ENCODE measurements around the gene CPPED1. TPM values are rescaled to one million over a fixed set of nuclear protein-coding genes. Genes with fewer than 3 reads are reported as not detected.
"Not testable (repeated sequence)": the region's sequence is repeated elsewhere in the genome, so short reads cannot be mapped to it uniquely, and the experiment has no call there.

CPPED1 gene
- total and polyA plus RNA-seq, 10 donors, result 10.0 to 66.3 (median 45.4) TPM

DNA sequence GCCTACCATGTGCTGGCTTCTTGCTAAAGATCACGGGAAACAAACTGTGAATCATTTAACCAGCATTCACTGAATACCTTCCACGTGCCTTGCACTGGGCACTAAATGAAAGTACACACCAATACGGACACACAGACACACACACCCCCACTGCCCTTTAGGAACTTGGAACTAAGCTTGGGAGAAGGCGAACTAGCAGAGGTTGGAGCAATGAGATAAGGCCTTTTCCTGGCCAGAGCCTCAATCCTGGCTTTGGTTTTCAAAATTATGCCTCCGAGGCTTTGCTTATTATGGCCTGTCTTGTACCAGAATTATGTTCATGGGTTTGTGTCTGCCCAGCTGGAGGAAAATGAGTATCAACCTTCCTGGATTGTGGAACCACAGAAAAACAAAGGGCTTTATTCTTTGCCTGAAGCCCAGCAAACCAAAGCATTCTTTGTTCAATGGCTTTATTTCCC, 32.3 kb downstream of the CPPED1 start:
- WGBS, 5 donors, result 73 to 93% (median 78%) methylated on average over 5 of the region's 5 CpGs
- intact Hi-C loops (cut with DNase I; ENCODE audit: low total_unique reads), result no loop called here
- Histone ChIP-seq H3K27ac (peak overlapping the region in 4 of 8 donors; percentile 27 to 49 (median 36)), H3K4me1 (peaks cover 0 to 22% (median 0%) of the 10 kb centered on the region in 6 donors), H3K4me3 (no peak overlapping the region), H3K36me3 (peaks cover 0 to 68% (median 7%) of the 10 kb centered on the region in 6 donors), H3K9me3 (no peaks in the 10 kb centered on the region), H3K27me3 (replicated peaks in 1 of 7) (no peaks in the 10 kb centered on the region)
- TF ChIP-seq POLR2AphosphoS5 (IDR thresholded peaks at IDR 0.05), result no peak
- no peak for TF ChIP-seq POLR2A (IDR thresholded peaks at IDR 0.05)
- TF ChIP-seq, protein P1, sequence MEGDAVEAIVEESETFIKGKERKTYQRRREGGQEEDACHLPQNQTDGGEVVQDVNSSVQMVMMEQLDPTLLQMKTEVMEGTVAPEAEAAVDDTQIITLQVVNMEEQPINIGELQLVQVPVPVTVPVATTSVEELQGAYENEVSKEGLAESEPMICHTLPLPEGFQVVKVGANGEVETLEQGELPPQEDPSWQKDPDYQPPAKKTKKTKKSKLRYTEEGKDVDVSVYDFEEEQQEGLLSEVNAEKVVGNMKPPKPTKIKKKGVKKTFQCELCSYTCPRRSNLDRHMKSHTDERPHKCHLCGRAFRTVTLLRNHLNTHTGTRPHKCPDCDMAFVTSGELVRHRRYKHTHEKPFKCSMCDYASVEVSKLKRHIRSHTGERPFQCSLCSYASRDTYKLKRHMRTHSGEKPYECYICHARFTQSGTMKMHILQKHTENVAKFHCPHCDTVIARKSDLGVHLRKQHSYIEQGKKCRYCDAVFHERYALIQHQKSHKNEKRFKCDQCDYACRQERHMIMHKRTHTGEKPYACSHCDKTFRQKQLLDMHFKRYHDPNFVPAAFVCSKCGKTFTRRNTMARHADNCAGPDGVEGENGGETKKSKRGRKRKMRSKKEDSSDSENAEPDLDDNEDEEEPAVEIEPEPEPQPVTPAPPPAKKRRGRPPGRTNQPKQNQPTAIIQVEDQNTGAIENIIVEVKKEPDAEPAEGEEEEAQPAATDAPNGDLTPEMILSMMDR (IDR thresholded peaks at IDR 0.05 in 8 of 11, conservative IDR thresholded peaks at IDR 0.05 in 3 of 11), result no peak
- DNase-seq, result no peak

DNA sequence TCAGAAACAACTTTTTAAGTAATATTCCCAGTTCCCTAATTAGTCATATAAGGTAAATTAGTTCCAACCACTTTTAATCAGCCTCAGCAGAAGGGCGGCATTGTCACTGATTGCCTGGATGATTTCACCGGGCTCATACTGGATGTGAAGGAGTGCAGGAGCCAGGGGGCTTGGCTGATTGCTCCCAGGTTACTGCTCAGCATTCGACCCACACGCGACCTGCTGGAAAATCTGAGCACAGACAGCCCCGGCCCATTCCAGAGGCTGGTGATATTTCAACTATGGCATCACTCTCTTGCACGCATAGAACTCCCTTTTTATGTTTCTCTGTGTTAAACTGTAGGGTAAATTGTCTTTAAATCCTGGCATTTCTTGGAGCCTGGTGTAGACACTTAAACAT, 34.2 kb downstream of the CPPED1 start:
- no peak for DNase-seq
- Histone ChIP-seq H3K27ac (no peak overlapping the region), H3K27me3 (replicated peaks in 1 of 7) (no peaks in the 10 kb centered on the region), H3K9me3 (no peaks in the 10 kb centered on the region), H3K4me3 (no peak overlapping the region), H3K36me3 (peaks cover 0 to 56% (median 3%) of the 10 kb centered on the region in 6 donors), H3K4me1 (peaks cover 0 to 22% (median 0%) of the 10 kb centered on the region in 6 donors)
- WGBS, 5 donors, result 88 to 98% (median 97%) methylated on average over 7 of the region's 7 CpGs
- intact Hi-C loops (cut with DNase I; ENCODE audit: low total_unique reads), result no loop called here
- TF ChIP-seq POLR2A (IDR thresholded peaks at IDR 0.05) (no peak), POLR2AphosphoS5 (IDR thresholded peaks at IDR 0.05) (no peak)
- TF ChIP-seq, protein P1 (IDR thresholded peaks at IDR 0.05 in 8 of 11, conservative IDR thresholded peaks at IDR 0.05 in 3 of 11), result no peak

DNA sequence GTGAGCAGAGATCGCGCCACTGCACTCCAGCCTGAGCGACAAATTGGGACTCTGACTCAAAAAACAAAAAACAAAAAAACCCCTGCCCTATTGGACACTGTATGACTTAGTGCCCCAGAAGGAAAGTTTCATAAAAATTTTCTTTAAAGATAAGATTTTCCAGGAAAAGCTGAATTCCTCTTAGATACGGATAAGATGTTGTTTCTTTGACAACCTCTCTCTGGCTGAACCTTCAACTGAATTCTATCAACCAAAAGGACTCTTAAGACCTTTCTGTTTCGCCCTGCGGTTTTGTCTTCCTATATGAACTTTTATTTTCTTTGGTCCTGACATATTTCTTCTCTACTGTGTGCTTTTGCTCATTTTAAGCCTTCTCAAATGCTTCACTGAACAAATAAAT, 35.8 kb downstream of the CPPED1 start:
- WGBS, 5 donors, result 54 to 86% (median 68%) methylated on average over 6 of the region's 6 CpGs
- intact Hi-C loops (cut with DNase I; ENCODE audit: low total_unique reads), result no loop called here
- peaks cover 0 to 22% (median 0%) of the 10 kb centered on the region in 6 donors for H3K4me1 ChIP-seq
- H3K36me3 ChIP-seq, result peaks cover 0 to 40% (median 2%) of the 10 kb centered on the region in 6 donors
- H3K27ac ChIP-seq, result no peak overlapping the region
- no peak overlapping the region for H3K4me3 ChIP-seq
- no peak for DNase-seq
- H3K27me3 ChIP-seq (replicated peaks in 1 of 7), result no peaks in the 10 kb centered on the region
- TF ChIP-seq POLR2AphosphoS5 (IDR thresholded peaks at IDR 0.05), result no peak
- TF ChIP-seq POLR2A (IDR thresholded peaks at IDR 0.05), result no peak
- TF ChIP-seq, protein P1 (IDR thresholded peaks at IDR 0.05 in 8 of 11, conservative IDR thresholded peaks at IDR 0.05 in 3 of 11), result no peak
- H3K9me3 ChIP-seq, result no peaks in the 10 kb centered on the region

DNA sequence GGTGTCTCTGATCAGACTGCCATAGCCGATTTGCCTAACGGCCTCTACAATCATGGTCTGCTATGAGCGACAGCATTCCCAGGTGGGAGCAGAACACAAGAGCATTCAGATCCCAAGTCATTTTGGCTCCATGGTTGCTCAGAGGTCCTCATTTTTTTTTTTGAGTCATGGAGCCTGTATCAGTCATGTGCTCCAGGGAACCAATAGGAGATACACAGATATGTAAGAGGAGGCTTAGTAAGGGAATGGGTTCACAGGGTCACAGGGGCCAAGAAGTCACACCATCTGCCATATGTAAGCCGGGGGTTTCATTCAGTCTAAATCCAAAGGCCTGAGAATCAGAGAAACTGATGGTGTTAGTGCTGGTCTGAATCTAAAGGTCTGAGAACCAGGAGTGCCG, 36.8 kb downstream of the CPPED1 start:
- Histone ChIP-seq H3K4me1 (peaks cover 0 to 16% (median 0%) of the 10 kb centered on the region in 6 donors), H3K27ac (no peak overlapping the region), H3K36me3 (peaks cover 0 to 35% (median 2%) of the 10 kb centered on the region in 6 donors), H3K27me3 (replicated peaks in 1 of 7) (no peaks in the 10 kb centered on the region), H3K4me3 (no peak overlapping the region), H3K9me3 (no peaks in the 10 kb centered on the region)
- TF ChIP-seq POLR2A (IDR thresholded peaks at IDR 0.05) (no peak), POLR2AphosphoS5 (IDR thresholded peaks at IDR 0.05) (no peak)
- TF ChIP-seq, protein P1 (IDR thresholded peaks at IDR 0.05 in 8 of 11, conservative IDR thresholded peaks at IDR 0.05 in 3 of 11), result no peak
- 94 to 97% (median 96%) methylated on average over 5 of the region's 5 CpGs for WGBS, 5 donors
- no peak for DNase-seq
- intact Hi-C loops (cut with DNase I; ENCODE audit: low total_unique reads), result no loop called here

DNA sequence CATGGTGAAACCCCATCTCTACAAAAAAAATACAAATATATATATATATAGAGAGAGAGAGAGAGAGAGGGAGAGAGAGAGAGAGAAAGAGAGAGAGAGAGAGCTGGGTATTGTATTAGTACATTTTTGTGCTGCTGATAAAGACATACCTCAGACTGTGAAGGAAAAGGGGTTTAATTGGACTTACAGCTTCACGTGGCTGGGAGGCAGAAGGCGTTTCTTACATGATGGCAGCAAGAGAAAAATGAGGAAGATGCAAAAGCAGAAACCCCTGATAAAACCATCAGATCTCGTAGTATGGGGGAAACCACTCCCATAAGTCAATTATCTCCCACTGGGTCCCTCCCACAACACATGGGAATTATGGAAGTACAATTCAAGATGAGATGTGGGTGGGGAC, 37.5 kb downstream of the CPPED1 start:
- 55 to 76% (median 67%) methylated on average over 3 of the region's 3 CpGs for WGBS, 5 donors
- Histone ChIP-seq H3K4me1 (peaks cover 0 to 13% (median 0%) of the 10 kb centered on the region in 6 donors), H3K36me3 (peaks cover 0 to 29% (median 2%) of the 10 kb centered on the region in 6 donors)
- H3K9me3 ChIP-seq; H3K27ac ChIP-seq; H3K27me3 ChIP-seq (replicated peaks in 1 of 7); intact Hi-C loops (cut with DNase I; ENCODE audit: low total_unique reads); DNase-seq; H3K4me3 ChIP-seq: not testable (repeated sequence)

All from spleen (tissue), 11 donors.